ENCODE data around the gene UBE2I. TPM values are rescaled to one million over a fixed set of nuclear protein-coding genes. Genes with fewer than 3 reads are reported as not detected.
A peak's percentile ranks its signal among the peaks of the same experiment; 100 is the strongest.

The UBE2I gene
- total and polyA plus RNA-seq, 2 donors (not counting 1 experiment from before 2014, with no cell fraction given): 152 to 265 TPM

DNA sequence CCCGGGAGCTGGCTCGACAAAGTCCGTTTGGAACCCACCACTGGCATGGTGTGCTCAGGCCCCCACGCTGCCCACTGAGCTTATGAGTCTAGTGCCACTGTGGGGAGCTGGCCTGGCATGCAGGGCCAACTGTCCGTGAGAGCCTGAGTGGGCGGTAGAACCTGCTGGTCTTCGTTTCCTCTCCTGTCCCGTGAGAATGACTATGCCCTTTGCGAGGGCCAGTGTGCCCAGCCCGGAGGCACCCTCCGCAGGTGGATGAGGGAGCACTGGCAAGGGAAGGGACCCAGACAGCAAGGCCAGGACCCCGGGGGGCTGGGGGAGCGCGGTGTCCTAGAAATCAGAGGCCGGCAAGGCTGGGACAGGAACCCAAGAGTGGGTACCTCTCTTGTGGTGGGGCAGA is 27.2 kb downstream of the UBE2I start:
- peaks cover 0 to 13% (median 0%) of the 10 kb centered on the region in 3 donors for H3K9me3 ChIP-seq (ENCODE audit: control extremely low read depth in 1 of 3, control insufficient read depth in 2 of 3, insufficient read depth in 1 of 3, low read length in 2 of 3)
- intact Hi-C loops (cut with micrococcal nuclease): no loop called here
- no peak overlapping the region for H3K4me3 ChIP-seq (ENCODE audit: control extremely low read depth in 1 of 5, extremely low read depth in 1 of 5, insufficient read depth in 1 of 5, low read depth in 2 of 5, low read length in 4 of 5)
- H3K36me3 ChIP-seq (replicated peaks in 1 of 2; ENCODE audit: control extremely low read depth in 1 of 2, control insufficient read depth in 1 of 2, extremely low read depth in 1 of 2, insufficient read depth in 2 of 2, low read length in 1 of 2): no peaks in the 10 kb centered on the region
- peak overlapping the region; percentile 18 for H3K4me3 Mint-ChIP-seq
- H4K20me1 ChIP-seq (ENCODE audit: control insufficient read depth, insufficient read depth, low read length, poor library complexity, severe bottlenecking): peaks cover 20% of the 10 kb centered on the region
- WGBS (ENCODE audit: insufficient coverage): 72% methylated on average over 15 of the region's 15 CpGs
- ATAC-seq (ENCODE audit: low read depth) (no peak), DNase-seq (no peak)
- POLR2A ChIA-PET: no interaction called here
- H3K79me2 ChIP-seq (ENCODE audit: control insufficient read depth, insufficient read depth, low read length): peaks cover 2% of the 10 kb centered on the region
- TF ChIP-seq, protein P1, sequence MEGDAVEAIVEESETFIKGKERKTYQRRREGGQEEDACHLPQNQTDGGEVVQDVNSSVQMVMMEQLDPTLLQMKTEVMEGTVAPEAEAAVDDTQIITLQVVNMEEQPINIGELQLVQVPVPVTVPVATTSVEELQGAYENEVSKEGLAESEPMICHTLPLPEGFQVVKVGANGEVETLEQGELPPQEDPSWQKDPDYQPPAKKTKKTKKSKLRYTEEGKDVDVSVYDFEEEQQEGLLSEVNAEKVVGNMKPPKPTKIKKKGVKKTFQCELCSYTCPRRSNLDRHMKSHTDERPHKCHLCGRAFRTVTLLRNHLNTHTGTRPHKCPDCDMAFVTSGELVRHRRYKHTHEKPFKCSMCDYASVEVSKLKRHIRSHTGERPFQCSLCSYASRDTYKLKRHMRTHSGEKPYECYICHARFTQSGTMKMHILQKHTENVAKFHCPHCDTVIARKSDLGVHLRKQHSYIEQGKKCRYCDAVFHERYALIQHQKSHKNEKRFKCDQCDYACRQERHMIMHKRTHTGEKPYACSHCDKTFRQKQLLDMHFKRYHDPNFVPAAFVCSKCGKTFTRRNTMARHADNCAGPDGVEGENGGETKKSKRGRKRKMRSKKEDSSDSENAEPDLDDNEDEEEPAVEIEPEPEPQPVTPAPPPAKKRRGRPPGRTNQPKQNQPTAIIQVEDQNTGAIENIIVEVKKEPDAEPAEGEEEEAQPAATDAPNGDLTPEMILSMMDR (IDR thresholded peaks at IDR 0.05): no peak
- no peak for TF ChIP-seq EZH2 (IDR thresholded peaks at IDR 0.05; ENCODE audit: borderline replicate concordance, insufficient read depth, low read depth, low read length, poor library complexity, severe bottlenecking)
- H3K4me2 ChIP-seq (replicated peaks; ENCODE audit: low read depth, low read length, poor library complexity, severe bottlenecking): no peak overlapping the region
- CTCF ChIA-PET: interaction anchor here (1.2 to 1.5 kb wide), 2 partner anchors 54 to 71 kb away, joined by 3 read pairs; no protein-coding TSS in a partner anchor
- no peak overlapping the region for H2AFZ ChIP-seq (ENCODE audit: insufficient read depth, low read depth, low read length, poor library complexity, severe bottlenecking)
- no peak overlapping the region for H3K27ac Mint-ChIP-seq
- H3K9me3 Mint-ChIP-seq (ENCODE audit: insufficient read depth): no peaks in the 10 kb centered on the region
- peaks cover 41 to 51% of the 10 kb centered on the region in 2 donors for H3K4me1 ChIP-seq (ENCODE audit: control insufficient read depth in 2 of 2, insufficient read depth in 2 of 2, low read length in 2 of 2)
- no peak overlapping the region for H3K27ac ChIP-seq (ENCODE audit: low read length in 2 of 2)
- peaks cover 6% of the 10 kb centered on the region for H3K27me3 Mint-ChIP-seq
- H3K9ac ChIP-seq (ENCODE audit: low read length): no peak overlapping the region
- peaks cover 0 to 37% (median 18%) of the 10 kb centered on the region in 4 experiments for H3K27me3 ChIP-seq (replicated peaks in 1 of 4; ENCODE audit: control extremely low read depth in 1 of 4, control insufficient read depth in 3 of 4, insufficient read depth in 4 of 4, low read length in 3 of 4)
- H3K4me1 Mint-ChIP-seq: peaks cover 21% of the 10 kb centered on the region

DNA sequence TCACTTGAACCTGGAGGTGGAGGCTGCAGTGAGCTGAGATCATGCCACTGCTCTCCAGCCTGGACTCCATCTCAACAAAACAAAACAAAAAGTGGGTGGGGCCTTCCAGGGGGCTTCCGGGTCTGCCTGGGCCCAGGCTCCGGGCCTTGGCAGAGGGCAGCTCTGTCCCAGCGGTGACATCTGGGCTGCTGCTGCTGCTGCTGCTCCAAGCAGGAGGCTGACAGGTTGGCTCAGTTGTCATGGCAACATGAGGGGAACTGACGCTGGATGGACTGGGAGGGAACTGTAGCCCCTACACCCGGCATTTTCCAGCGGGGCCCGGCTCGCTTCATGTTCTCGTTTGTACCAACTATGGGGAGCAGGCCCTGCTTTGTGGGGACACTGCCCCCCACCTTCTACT is 28.1 kb downstream of the UBE2I start:
- Histone ChIP-seq H3K4me2 (replicated peaks; ENCODE audit: low read depth, low read length, poor library complexity, severe bottlenecking) (no peak overlapping the region), H3K79me2 (ENCODE audit: control insufficient read depth, insufficient read depth, low read length) (no peaks in the 10 kb centered on the region), H2AFZ (ENCODE audit: insufficient read depth, low read depth, low read length, poor library complexity, severe bottlenecking) (no peak overlapping the region), H3K9me3 (ENCODE audit: control extremely low read depth in 1 of 3, control insufficient read depth in 2 of 3, insufficient read depth in 1 of 3, low read length in 2 of 3) (peaks cover 0 to 13% (median 0%) of the 10 kb centered on the region in 3 donors), H4K20me1 (ENCODE audit: control insufficient read depth, insufficient read depth, low read length, poor library complexity, severe bottlenecking) (peaks cover 26% of the 10 kb centered on the region), H3K4me1 (ENCODE audit: control insufficient read depth in 2 of 2, insufficient read depth in 2 of 2, low read length in 2 of 2) (peaks cover 41 to 51% of the 10 kb centered on the region in 2 donors), H3K27me3 (replicated peaks in 1 of 4; ENCODE audit: control extremely low read depth in 1 of 4, control insufficient read depth in 3 of 4, insufficient read depth in 4 of 4, low read length in 3 of 4) (peaks cover 0 to 30% (median 15%) of the 10 kb centered on the region in 4 experiments), H3K36me3 (replicated peaks in 1 of 2; ENCODE audit: control extremely low read depth in 1 of 2, control insufficient read depth in 1 of 2, extremely low read depth in 1 of 2, insufficient read depth in 2 of 2, low read length in 1 of 2) (no peaks in the 10 kb centered on the region), H3K4me3 (ENCODE audit: control extremely low read depth in 1 of 5, extremely low read depth in 1 of 5, insufficient read depth in 1 of 5, low read depth in 2 of 5, low read length in 4 of 5) (no peak overlapping the region), H3K27ac (ENCODE audit: low read length in 2 of 2) (no peak overlapping the region), H3K9ac (ENCODE audit: low read length) (no peak overlapping the region)
- ATAC-seq (ENCODE audit: low read depth) (no peak), DNase-seq (no peak)
- CTCF ChIA-PET: interaction anchor here (0.9 to 1.4 kb wide), 3 partner anchors 11 to 21 kb away, joined by 3 to 4 read pairs (median 3); no protein-coding TSS in a partner anchor
- no peak overlapping the region for H3K27ac Mint-ChIP-seq
- WGBS (ENCODE audit: insufficient coverage): 57% methylated on average over 5 of the region's 9 CpGs
- H3K27me3 Mint-ChIP-seq: peaks cover 3% of the 10 kb centered on the region
- POLR2A ChIA-PET: no interaction called here
- H3K9me3 Mint-ChIP-seq (ENCODE audit: insufficient read depth): no peaks in the 10 kb centered on the region
- no peak for TF ChIP-seq EZH2 (IDR thresholded peaks at IDR 0.05; ENCODE audit: borderline replicate concordance, insufficient read depth, low read depth, low read length, poor library complexity, severe bottlenecking)
- TF ChIP-seq, protein P1 (IDR thresholded peaks at IDR 0.05): no peak
- H3K4me3 Mint-ChIP-seq: no peak overlapping the region
- H3K4me1 Mint-ChIP-seq: peaks cover 22% of the 10 kb centered on the region
- intact Hi-C loops (cut with micrococcal nuclease): no loop called here

Data from B cell (primary cell).